ENCODE results near the gene NRG3.

Gene NRG3

GRCh38 chr10:81885491-81885890 lies 10.5 kb downstream of the NRG3 start:
- no peak for DNase-seq

- no peak for DNase-seq
Observed at GRCh38 chr10:81886939-81887338, 11.9 kb downstream of the NRG3 start.

- no peak for DNase-seq
Observed at GRCh38 chr10:81889181-81889769, 14.3 kb downstream of the NRG3 start.

- DNase-seq: no peak
Observed at GRCh38 chr10:81894616-81895015, 19.6 kb downstream of the NRG3 start.

GRCh38 chr10:81898518-81898917 lies 23.5 kb downstream of the NRG3 start:
- no peak for DNase-seq

GRCh38 chr10:81900989-81901388 lies 26.0 kb downstream of the NRG3 start:
- no peak for DNase-seq

- DNase-seq: no peak
Observed at GRCh38 chr10:81903472-81903871, 28.5 kb downstream of the NRG3 start.

GRCh38 chr10:81905161-81905560 lies 30.2 kb downstream of the NRG3 start:
- DNase-seq: no peak

- DNase-seq: no peak
Observed at GRCh38 chr10:81909453-81909852, 34.5 kb downstream of the NRG3 start.

GRCh38 chr10:81911328-81911727 lies 36.3 kb downstream of the NRG3 start:
- no peak for DNase-seq

GRCh38 chr10:81914736-81915503 lies 39.9 kb downstream of the NRG3 start:
- DNase-seq: no peak

GRCh38 chr10:81915504-81915897 lies 40.5 kb downstream of the NRG3 start:
- DNase-seq: no peak

- DNase-seq: no peak
Observed at GRCh38 chr10:81917666-81918065, 42.7 kb downstream of the NRG3 start.

- no peak for DNase-seq
Observed at GRCh38 chr10:81918766-81919165, 43.8 kb downstream of the NRG3 start.

GRCh38 chr10:81920213-81920829 lies 45.3 kb downstream of the NRG3 start:
- DNase-seq: no peak

- no peak for DNase-seq
Observed at GRCh38 chr10:81928119-81928518, 53.1 kb downstream of the NRG3 start.

GRCh38 chr10:81943583-81943982 lies 68.6 kb downstream of the NRG3 start:
- no peak for DNase-seq

- no peak for DNase-seq
Observed at GRCh38 chr10:81944609-81945008, 69.6 kb downstream of the NRG3 start.

- DNase-seq: no peak
Observed at GRCh38 chr10:81949283-81949682, 74.3 kb downstream of the NRG3 start.

- DNase-seq: no peak
Observed at GRCh38 chr10:81950358-81950757, 75.4 kb downstream of the NRG3 start.

- DNase-seq: no peak
Observed at GRCh38 chr10:81953420-81953819, 78.4 kb downstream of the NRG3 start.

- DNase-seq: no peak
Observed at GRCh38 chr10:81957976-81958375, 83.0 kb downstream of the NRG3 start.

- no peak for DNase-seq
Observed at GRCh38 chr10:81959016-81959415, 84.0 kb downstream of the NRG3 start.

GRCh38 chr10:81961451-81962184 lies 86.6 kb downstream of the NRG3 start:
- no peak for DNase-seq

All from activated CD4-positive, alpha-beta T cell treated with anti-CD3 and anti-CD28 coated beads for 4 hours (primary cell).